GM12874 (cell line): ENCODE results near the gene ATE1.

ENCODE experiments used
- CTCF ChIP-seq: IDR thresholded peaks from 2 replicates; pipeline ENCODE4 v1.5.1; 2011; ENCODE audit warnings: low read depth, mild to moderate bottlenecking, control low read depth, low read length, moderate library complexity; ENCODE audit not compliant: insufficient read depth

ATE1 gene

GRCh38 chr10:121860810-121861209 is 67.0 kb downstream of the ATE1 start:
- no peak for TF ChIP-seq CTCF

GRCh38 chr10:121854809-121855445 is 72.9 kb downstream of the ATE1 start:
- no peak for TF ChIP-seq CTCF

DNA sequence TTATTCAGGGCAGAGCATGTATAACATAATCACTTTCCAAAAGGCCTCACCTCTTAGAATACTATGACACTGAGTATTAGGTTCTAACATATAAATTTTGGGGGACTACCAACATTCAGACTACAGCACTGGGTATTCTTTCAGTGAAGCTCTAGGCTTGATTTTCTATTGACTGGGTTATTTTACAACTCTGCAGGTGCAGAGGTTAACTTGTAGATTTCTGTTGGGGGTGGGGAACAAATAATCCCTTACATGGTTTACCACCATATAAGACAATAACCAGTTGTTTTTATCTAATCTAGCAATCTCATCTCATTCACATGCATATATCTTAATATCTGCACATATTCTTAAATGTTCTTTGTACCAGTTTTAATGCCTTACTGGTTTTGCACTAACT is 73.9 kb downstream of the ATE1 start:
- no peak for TF ChIP-seq CTCF

GRCh38 chr10:121851786-121852185 is 76.0 kb downstream of the ATE1 start:
- no peak for TF ChIP-seq CTCF

- no peak for TF ChIP-seq CTCF
These were observed 79.7 kb downstream of the ATE1 start for GRCh38 chr10:121848082-121848481.

GRCh38 chr10:121846555-121846954 is 81.3 kb downstream of the ATE1 start:
- no peak for TF ChIP-seq CTCF

DNA sequence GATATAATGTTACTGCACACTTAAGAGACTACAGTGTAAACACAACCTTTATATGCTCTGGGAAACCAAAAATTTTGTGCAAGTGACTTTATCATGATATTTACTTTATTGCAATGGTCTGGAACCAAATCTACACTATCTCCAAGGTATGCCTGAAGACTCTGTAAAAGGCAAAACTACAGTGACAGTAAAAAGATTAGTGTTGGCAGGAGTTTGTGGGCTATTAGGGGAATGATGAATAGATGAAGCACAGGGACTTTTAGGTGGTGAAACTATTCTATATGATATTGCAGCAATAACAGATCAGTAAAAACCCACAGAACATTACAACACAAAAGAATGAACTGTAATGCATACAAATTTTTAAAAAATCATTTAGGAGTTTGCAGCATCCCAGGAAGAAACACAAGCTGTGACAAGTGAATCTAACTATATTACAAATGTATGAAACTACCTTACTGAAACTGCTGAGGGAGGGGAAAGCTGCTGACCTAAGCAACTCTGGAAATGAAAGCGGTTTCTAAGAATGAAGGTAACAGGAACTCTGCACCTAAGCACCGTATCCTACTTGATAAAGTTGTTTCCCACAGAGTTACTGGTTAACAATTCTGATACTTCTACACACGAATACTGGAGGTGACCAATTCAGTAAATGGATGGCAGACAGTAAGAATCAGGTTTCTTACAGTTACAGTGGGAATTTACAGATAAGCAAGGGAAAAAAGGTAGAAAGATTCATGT is 82.6 kb downstream of the ATE1 start:
- TF ChIP-seq CTCF: no peak
